HG02759 (cell line): ENCODE results near the gene GALNT17.

Experiments
- ATAC-seq: cut with Tn5 transposase; IDR thresholded peaks from one replicate; pipeline ENCODE4 v1.9.1; 2021; ENCODE audit warnings: mild to moderate bottlenecking, moderate library complexity; ENCODE audit not compliant: unreplicated experiment

Gene GALNT17

GRCh38 chr7:71442492-71443190 lies 310.7 kb downstream of the GALNT17 start:
- no peak for ATAC-seq

- ATAC-seq, result no peak
Observed at GRCh38 chr7:71443191-71443530, 311.2 kb downstream of the GALNT17 start.

GRCh38 chr7:71444130-71444529 lies 312.2 kb downstream of the GALNT17 start:
- ATAC-seq, result no peak

DNA sequence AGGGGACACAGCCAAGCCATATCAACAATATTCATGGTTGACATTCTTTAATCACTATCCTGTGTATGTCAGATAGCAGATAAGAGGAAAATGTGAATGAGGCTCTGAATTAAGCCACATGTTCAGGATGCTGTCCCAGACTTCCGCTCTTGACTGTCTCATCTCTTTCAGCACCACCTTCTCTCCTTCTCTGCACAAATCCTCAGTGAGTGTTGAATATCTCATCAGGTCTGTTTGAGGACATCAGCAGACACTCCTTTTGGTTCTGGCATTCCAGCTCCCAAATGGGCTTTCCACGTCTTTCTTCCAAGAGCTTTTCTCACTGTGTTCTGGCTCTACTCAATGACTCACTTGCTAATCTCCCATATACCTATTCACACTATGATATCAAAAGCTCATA lies 321.7 kb downstream of the GALNT17 start:
- ATAC-seq, result no peak

DNA sequence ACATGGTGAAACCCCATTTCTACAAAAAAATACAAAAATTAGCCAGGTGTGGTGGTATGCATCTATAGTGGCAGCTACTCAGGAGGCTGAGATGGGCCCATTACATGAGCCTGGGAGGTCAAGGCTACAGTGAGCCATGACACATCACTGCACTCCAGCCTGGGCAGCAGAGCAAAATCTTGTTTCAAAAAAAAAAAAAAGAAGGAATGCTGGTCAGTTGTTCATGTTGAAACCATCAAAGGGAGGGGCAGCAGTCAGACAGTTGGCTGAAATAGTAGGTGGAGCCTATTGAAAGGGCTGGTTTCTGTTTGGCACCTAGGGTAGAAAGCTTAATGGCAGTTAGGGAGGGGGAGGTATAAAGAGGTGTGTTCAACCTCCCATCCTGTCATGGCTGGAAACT lies 323.0 kb downstream of the GALNT17 start:
- ATAC-seq, result no peak

- no peak for ATAC-seq
Observed at GRCh38 chr7:71457021-71457420, 325.1 kb downstream of the GALNT17 start.

- ATAC-seq, result no peak
Observed at GRCh38 chr7:71457846-71458590, 326.1 kb downstream of the GALNT17 start.

DNA sequence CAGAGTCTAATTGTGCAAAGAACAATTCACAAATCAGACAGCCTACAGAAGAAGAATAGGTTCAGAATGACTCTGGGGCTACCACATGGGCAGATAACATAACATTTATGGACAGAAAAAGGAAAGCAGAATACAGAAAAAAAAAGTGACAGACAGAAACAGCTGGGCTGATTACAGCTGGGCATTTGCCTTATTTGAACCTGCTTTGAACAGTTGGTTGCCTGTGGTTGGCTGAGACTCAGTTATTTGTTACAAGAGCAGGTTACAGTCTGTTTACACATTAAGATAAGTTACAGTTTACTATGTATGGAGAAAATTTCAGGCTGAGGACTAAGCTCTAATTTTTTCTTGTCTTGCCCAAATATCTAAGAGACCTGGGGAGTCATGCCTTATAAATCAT lies 327.2 kb downstream of the GALNT17 start:
- ATAC-seq, result no peak

- no peak for ATAC-seq
Observed at GRCh38 chr7:71461572-71461971, 329.6 kb downstream of the GALNT17 start.

- no peak for ATAC-seq
Observed at GRCh38 chr7:71465741-71466189, 333.8 kb downstream of the GALNT17 start.

- no peak for ATAC-seq
Observed at GRCh38 chr7:71466448-71467145, 334.7 kb downstream of the GALNT17 start.

DNA sequence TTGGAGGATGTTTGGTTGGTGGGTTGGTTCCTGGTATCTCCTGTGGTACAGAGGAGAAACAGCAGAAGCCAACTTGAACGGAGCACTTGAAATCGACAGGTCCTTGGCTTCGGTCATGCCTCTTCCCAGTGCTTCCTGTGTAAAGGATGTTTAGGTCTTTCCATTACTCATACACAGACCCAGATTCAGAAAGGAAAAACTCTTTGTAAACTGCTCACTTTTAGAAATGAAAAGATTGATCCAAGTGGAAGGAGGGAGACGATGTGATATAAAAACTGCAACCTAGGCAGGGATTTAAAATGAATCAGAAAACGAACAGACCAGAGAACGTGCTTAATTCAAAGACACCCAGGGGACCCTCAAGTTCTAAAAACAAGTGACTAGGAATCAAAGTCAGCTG lies 338.4 kb downstream of the GALNT17 start:
- no peak for ATAC-seq

DNA sequence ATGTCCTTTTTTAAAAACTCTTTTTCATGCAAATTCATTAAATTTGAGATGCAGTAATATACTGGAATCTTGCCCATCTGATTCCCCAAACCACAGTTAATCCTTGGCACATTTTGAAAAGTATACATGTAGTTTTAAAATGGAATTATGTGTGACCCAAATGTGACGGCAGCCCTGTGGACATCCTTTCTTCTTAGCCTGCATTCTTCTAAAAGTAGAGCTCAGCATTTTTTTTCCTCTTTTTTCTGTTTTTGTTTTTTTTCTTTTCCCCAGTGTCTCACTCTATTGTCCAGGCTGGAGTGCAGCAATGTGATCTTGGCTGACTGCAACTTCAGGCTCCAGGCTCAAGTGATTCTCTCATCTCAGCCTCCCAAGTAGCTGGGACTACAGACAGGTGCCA lies 338.9 kb downstream of the GALNT17 start:
- ATAC-seq, result no peak

GRCh38 chr7:71472962-71473361 lies 341.0 kb downstream of the GALNT17 start:
- ATAC-seq, result no peak

GRCh38 chr7:71473366-71473967 lies 341.5 kb downstream of the GALNT17 start:
- no peak for ATAC-seq

DNA sequence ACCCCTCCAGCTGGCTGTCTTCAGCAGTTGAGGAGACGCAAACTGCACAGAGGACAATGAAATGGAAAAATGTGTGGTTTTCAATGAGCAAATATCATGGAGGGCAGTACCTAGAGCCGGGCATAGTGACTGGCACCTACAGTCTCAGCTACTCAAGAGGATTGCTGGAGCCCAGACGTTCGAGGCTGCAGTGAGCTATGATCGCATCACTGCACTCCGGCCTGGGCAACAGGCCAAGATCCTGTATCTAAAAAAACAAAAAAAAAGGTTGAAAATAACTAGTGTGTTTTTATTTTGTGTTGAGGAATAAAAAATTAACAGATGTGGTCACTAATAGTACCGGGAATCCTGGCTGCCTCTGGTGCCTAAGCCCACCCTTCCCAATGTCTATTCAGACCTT lies 345.5 kb downstream of the GALNT17 start:
- no peak for ATAC-seq

- ATAC-seq, result no peak
Observed at GRCh38 chr7:71479231-71479630, 347.3 kb downstream of the GALNT17 start.

GRCh38 chr7:71480791-71481190 lies 348.8 kb downstream of the GALNT17 start:
- no peak for ATAC-seq

GRCh38 chr7:71482284-71482683 lies 350.3 kb downstream of the GALNT17 start:
- no peak for ATAC-seq

DNA sequence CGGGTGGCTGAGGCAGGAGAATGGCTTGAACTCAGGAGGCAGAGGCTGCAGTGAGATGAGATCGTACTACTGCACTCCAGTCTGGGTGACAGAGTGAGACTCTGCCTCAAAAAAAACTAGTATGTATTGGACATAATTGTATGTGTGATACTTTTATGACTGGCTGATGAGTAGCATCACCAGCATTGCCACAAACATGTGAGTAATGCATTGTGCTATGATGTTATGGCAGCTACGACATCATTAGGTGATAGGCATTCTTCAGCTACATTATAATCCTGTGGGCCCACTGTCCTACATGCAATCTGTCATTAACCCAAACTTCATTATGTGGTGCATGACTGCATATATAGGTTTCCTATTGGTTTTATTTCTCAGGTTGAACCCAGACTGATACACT lies 352.4 kb downstream of the GALNT17 start:
- no peak for ATAC-seq

- no peak for ATAC-seq
Observed at GRCh38 chr7:71485586-71485985, 353.6 kb downstream of the GALNT17 start.

GRCh38 chr7:71486414-71486813 lies 354.5 kb downstream of the GALNT17 start:
- no peak for ATAC-seq
